AG08396 (cell line): Measurements from ENCODE around the gene SIX5.

Source experiments
- DNase-seq: peaks from one replicate; pipeline ENCODE4 v3.0.0; 2012; ENCODE audit warnings: low spot score, mixed read lengths

The SIX5 gene

GRCh38 chr19:45773384-45773783, 4.3 kb upstream of the SIX5 start:
- DNase-seq: no peak

- no peak for DNase-seq
Measured at GRCh38 chr19:45772912-45773311, 3.9 kb upstream of the SIX5 start.

- no peak for DNase-seq
Measured at GRCh38 chr19:45772130-45772840, 3.2 kb upstream of the SIX5 start.

- DNase-seq: no peak
Measured at GRCh38 chr19:45771311-45771933, 2.4 kb upstream of the SIX5 start.

GRCh38 chr19:45770192-45771101, 1.4 kb upstream of the SIX5 start:
- peak; percentile 98 for DNase-seq

GRCh38 chr19:45769821-45770191, 754 bp upstream of the SIX5 start:
- DNase-seq: no peak

GRCh38 chr19:45768655-45768983, 433 bp downstream of the SIX5 start:
- DNase-seq: peak; percentile 54

- peak; percentile 58 for DNase-seq
Measured at GRCh38 chr19:45767881-45768654, 984 bp downstream of the SIX5 start.

- peak; percentile 85 for DNase-seq
Measured at GRCh38 chr19:45767410-45767880, 1.6 kb downstream of the SIX5 start.

- peak; percentile 59 for DNase-seq
Measured at GRCh38 chr19:45766869-45767346, 2.1 kb downstream of the SIX5 start.

GRCh38 chr19:45766296-45766868, 2.7 kb downstream of the SIX5 start:
- no peak for DNase-seq

- no peak for DNase-seq
Measured at GRCh38 chr19:45765702-45766295, 3.3 kb downstream of the SIX5 start.

- DNase-seq: no peak
Measured at GRCh38 chr19:45764945-45765701, 3.9 kb downstream of the SIX5 start.

- DNase-seq: no peak
Measured at GRCh38 chr19:45764475-45764874, 4.6 kb downstream of the SIX5 start.

GRCh38 chr19:45763691-45764294, 5.3 kb downstream of the SIX5 start:
- no peak for DNase-seq

GRCh38 chr19:45762870-45763631, 6.0 kb downstream of the SIX5 start:
- no peak for DNase-seq

GRCh38 chr19:45761714-45762113, 7.3 kb downstream of the SIX5 start:
- no peak for DNase-seq

- DNase-seq: no peak
Measured at GRCh38 chr19:45758921-45759320, 10.1 kb downstream of the SIX5 start.

- DNase-seq: no peak
Measured at GRCh38 chr19:45757695-45758094, 11.4 kb downstream of the SIX5 start.
